ENCODE measurements around the gene FMN1.
A peak's percentile ranks its signal among the peaks of the same experiment; 100 is the strongest.
"Not testable (repeated sequence)": the region's sequence is repeated elsewhere in the genome, so short reads cannot be mapped to it uniquely, and the experiment has no call there.

FMN1 gene

GRCh38 chr15:32872621-32873283 is 321.8 kb downstream of the FMN1 start:
- DNase-seq: no peak

- no peak for DNase-seq
Observed at GRCh38 chr15:32871883-32872282, 322.6 kb downstream of the FMN1 start.

- no peak for DNase-seq
Observed at GRCh38 chr15:32870240-32871033, 324.1 kb downstream of the FMN1 start.

- no peak for DNase-seq
Observed at GRCh38 chr15:32869776-32870175, 324.7 kb downstream of the FMN1 start.

GRCh38 chr15:32867313-32867626 is 327.2 kb downstream of the FMN1 start:
- no peak for DNase-seq

- no peak for DNase-seq
Observed at GRCh38 chr15:32866454-32867312, 327.8 kb downstream of the FMN1 start.

GRCh38 chr15:32864841-32865240 is 329.7 kb downstream of the FMN1 start:
- no peak for DNase-seq

GRCh38 chr15:32864051-32864450 is 330.5 kb downstream of the FMN1 start:
- DNase-seq: no peak

GRCh38 chr15:32861761-32862160 is 332.8 kb downstream of the FMN1 start:
- DNase-seq: peak; percentile 37

- DNase-seq: no peak
Observed at GRCh38 chr15:32861174-32861573, 333.3 kb downstream of the FMN1 start.

- no peak for DNase-seq
Observed at GRCh38 chr15:32859996-32860395, 334.5 kb downstream of the FMN1 start.

GRCh38 chr15:32859251-32859650 is 335.3 kb downstream of the FMN1 start:
- DNase-seq: no peak

GRCh38 chr15:32857732-32858131 is 336.8 kb downstream of the FMN1 start:
- no peak for DNase-seq

GRCh38 chr15:32856753-32857152 is 337.8 kb downstream of the FMN1 start:
- DNase-seq: no peak

GRCh38 chr15:32855942-32856341 is 338.6 kb downstream of the FMN1 start:
- DNase-seq: no peak

- no peak for DNase-seq
Observed at GRCh38 chr15:32853592-32853991, 340.9 kb downstream of the FMN1 start.

- no peak for DNase-seq
Observed at GRCh38 chr15:32852771-32853170, 341.7 kb downstream of the FMN1 start.

GRCh38 chr15:32852017-32852416 is 342.5 kb downstream of the FMN1 start:
- no peak for DNase-seq

- no peak for DNase-seq
Observed at GRCh38 chr15:32851572-32851971, 342.9 kb downstream of the FMN1 start.

GRCh38 chr15:32849769-32850668 is 344.5 kb downstream of the FMN1 start:
- DNase-seq: no peak

- not testable (repeated sequence) for DNase-seq
Observed at GRCh38 chr15:32846671-32847070, 347.8 kb downstream of the FMN1 start.

GRCh38 chr15:32844118-32844711 is 350.3 kb downstream of the FMN1 start:
- no peak for DNase-seq
